BJ (cell line): ENCODE data around the gene STARD9. TPM values are rescaled to one million over a fixed set of nuclear protein-coding genes. Genes with fewer than 3 reads are reported as not detected.

Experiments used
- CTCF ChIA-PET: fragments of 350-600 bp; formaldehyde crosslinking; extraction: SDS; loops from one replicate; lab custom pipeline; 2021; ENCODE audit warnings: antibody characterized with exemption, inconsistent platforms; lab: Yijun Ruan, JAX
- POLR2A ChIA-PET: fragments of 300-600 bp; sonication (Branson Sonifier 250); formaldehyde crosslinking; extraction: SDS; loops from one replicate; lab custom pipeline; 2021; ENCODE audit warnings: antibody characterized with exemption; lab: Charles Lee
- DNase-seq: peaks from one replicate; pipeline ENCODE4 v3.0.0-alpha.2; 2011; ENCODE audit warnings: low read depth
- H3K27me3 ChIP-seq: 2 replicates; pipeline ENCODE4 v1.6.0; 2011; ENCODE audit warnings: low read length; ENCODE audit not compliant: control insufficient read depth, insufficient read depth
- H3K36me3 ChIP-seq: 2 replicates; pipeline ENCODE4 v1.5.1; 2011; ENCODE audit warnings: low read length; ENCODE audit not compliant: control insufficient read depth, insufficient read depth
- H3K4me3 ChIP-seq: 2 replicates; pipeline ENCODE4 v1.5.1; 2011; ENCODE audit warnings: low read depth, mild to moderate bottlenecking, control low read depth, low read length
- CTCF ChIP-seq: IDR thresholded peaks from 2 replicates; pipeline ENCODE4 v1.5.1; 2011; ENCODE audit warnings: low read depth, mild to moderate bottlenecking, control low read depth, inconsistent platforms, low read length, moderate library complexity; ENCODE audit not compliant: insufficient read depth
- polyA plus RNA-seq: library from polyadenylated mRNA; depleted of rRNA; stranded (reverse); fragments of >200 nt; gene quantifications from 2 replicates; pipeline ENCODE4 v1.2.3, GENCODE V29; 2011

Gene STARD9
- polyA plus RNA-seq, 1 experiment: 2.3 TPM

DNA sequence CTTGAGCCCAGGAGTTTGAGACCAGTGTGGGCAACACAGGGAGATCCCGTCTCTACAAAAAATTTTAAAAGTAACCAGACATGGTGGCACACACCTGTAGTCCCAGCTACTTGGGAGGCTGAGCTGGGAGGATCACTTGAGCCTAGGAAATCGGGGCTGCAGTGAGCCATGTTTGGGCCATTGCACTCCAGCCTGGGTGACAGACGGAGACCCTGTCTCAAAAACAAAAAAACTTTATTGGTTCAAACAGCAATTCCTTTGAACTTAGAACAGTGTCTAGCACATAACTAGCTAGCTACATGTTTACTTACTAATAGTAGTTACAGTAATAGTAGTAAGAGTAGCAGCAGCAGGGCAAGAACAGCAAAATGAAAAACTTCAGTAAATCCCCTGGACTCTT, 16.7 kb upstream of the STARD9 start:
- CTCF ChIA-PET: no interaction called here

GRCh38 chr15:42576040-42576594, 711 bp downstream of the STARD9 start:
- H3K27me3 ChIP-seq: no peaks in the 10 kb centered on the region
- POLR2A ChIA-PET: no interaction called here
- no peak for DNase-seq
- no peak for TF ChIP-seq CTCF
- CTCF ChIA-PET: interaction anchor here (1.5 kb wide), 1 partner anchor 43 kb away, joined by 3 read pairs; no protein-coding TSS in a partner anchor
- no peaks in the 10 kb centered on the region for H3K36me3 ChIP-seq
- peak overlapping the region; percentile 95 for H3K4me3 ChIP-seq

More for the DNA sequence above, 16.7 kb upstream of the STARD9 start:
- POLR2A ChIA-PET: no interaction called here
- H3K36me3 ChIP-seq: peaks cover 2% of the 10 kb centered on the region; the same call in 1 of the 2 replicates
- DNase-seq: no peak
- H3K27me3 ChIP-seq: no peaks in the 10 kb centered on the region
- TF ChIP-seq CTCF: no peak
- H3K4me3 ChIP-seq: no peak overlapping the region

- Histone ChIP-seq H3K27me3 (no peaks in the 10 kb centered on the region), H3K36me3 (no peaks in the 10 kb centered on the region), H3K4me3 (no peak overlapping the region)
- DNase-seq: no peak
- ChIA-PET CTCF (no interaction called here), POLR2A (no interaction called here)
- TF ChIP-seq CTCF: no peak
Observed at GRCh38 chr15:42576776-42577175, 1.4 kb downstream of the STARD9 start.

GRCh38 chr15:42577514-42578031, 2.2 kb downstream of the STARD9 start:
- Histone ChIP-seq H3K27me3 (no peaks in the 10 kb centered on the region), H3K4me3 (no peak overlapping the region), H3K36me3 (no peaks in the 10 kb centered on the region)
- ChIA-PET POLR2A (no interaction called here), CTCF (interaction anchor here (1.1 kb wide), 1 partner anchor 15 kb away, joined by 3 read pairs; no protein-coding TSS in a partner anchor)
- DNase-seq: no peak
- TF ChIP-seq CTCF: no peak

- DNase-seq: no peak
- TF ChIP-seq CTCF: no peak
- Histone ChIP-seq H3K36me3 (no peaks in the 10 kb centered on the region), H3K27me3 (no peaks in the 10 kb centered on the region), H3K4me3 (no peak overlapping the region)
- ChIA-PET POLR2A (no interaction called here), CTCF (no interaction called here)
Observed at GRCh38 chr15:42578984-42579537, 3.7 kb downstream of the STARD9 start.
